GM12878 (cell line): Measurements from ENCODE around the gene PPP2R3B. TPM values are rescaled to one million over a fixed set of nuclear protein-coding genes. Genes with fewer than 3 reads are reported as not detected.

Experiments
- ATF3 ChIP-seq: IDR thresholded peaks from 2 replicates; pipeline ENCODE4 v1.6.1; 2011; ENCODE audit warnings: low read depth, mild to moderate bottlenecking, low read length, moderate library complexity, borderline replicate concordance; ENCODE audit errors: extremely low read depth
- BMI1 ChIP-seq: fragments of 450-650 bp; IDR thresholded peaks from 2 replicates; pipeline ENCODE4 v1.6.1; 2016; ENCODE audit warnings: mild to moderate bottlenecking, moderate library complexity, borderline replicate concordance
- CBX5 ChIP-seq: sonication (generic); IDR thresholded peaks from 2 replicates; pipeline ENCODE4 v1.6.1; 2016; ENCODE audit warnings: low read depth, moderate library complexity, mild to moderate bottlenecking, inconsistent platforms
- CREB1 ChIP-seq: IDR thresholded peaks from 2 replicates; pipeline ENCODE4 v1.6.1; 2012; ENCODE audit warnings: low read depth, mild to moderate bottlenecking, inconsistent platforms
- CREM ChIP-seq: IDR thresholded peaks from 2 replicates; pipeline ENCODE4 v1.6.1; 2014; ENCODE audit warnings: antibody characterized with exemption, low read depth
- IKZF1 ChIP-seq: fragments of 450-650 bp; conservative IDR thresholded peaks from 2 replicates; pipeline ENCODE4 v1.6.1; 2017; ENCODE audit warnings: antibody characterized with exemption, mild to moderate bottlenecking
- LARP7 ChIP-seq: fragments of 450-650 bp; IDR thresholded peaks from 2 replicates; pipeline ENCODE4 v1.6.1; 2017; ENCODE audit warnings: mild to moderate bottlenecking
- MAX ChIP-seq: IDR thresholded peaks from 2 replicates; pipeline ENCODE4 v1.6.1; 2012; ENCODE audit warnings: low read depth, low read length, improper control_type of control experiment
- MTA2 ChIP-seq: fragments of 450-650 bp; IDR thresholded peaks from 2 replicates; pipeline ENCODE4 v1.6.1; 2016; ENCODE audit warnings: low read depth, mild to moderate bottlenecking, moderate library complexity
- MYC ChIP-seq: IDR thresholded peaks from 2 replicates; pipeline ENCODE4 v1.6.1; 2011; ENCODE audit warnings: mild to moderate bottlenecking, low read length, moderate library complexity, inconsistent platforms; ENCODE audit not compliant: insufficient read depth, insufficient replicate concordance, insufficient read length, severe bottlenecking
- NR2F1 ChIP-seq: fragments of 450-650 bp; conservative IDR thresholded peaks from 2 replicates; pipeline ENCODE4 v1.6.1; 2017; ENCODE audit warnings: mild to moderate bottlenecking
- PKNOX1 ChIP-seq: fragments of 450-650 bp; IDR thresholded peaks from 2 replicates; pipeline ENCODE4 v1.6.1; 2016; ENCODE audit warnings: mild to moderate bottlenecking
- RB1 ChIP-seq: fragments of 450-650 bp; formaldehyde crosslinking; IDR thresholded peaks from 2 replicates; pipeline ENCODE4 v1.6.1; 2017; ENCODE audit warnings: mild to moderate bottlenecking, borderline replicate concordance
- RELA ChIP-seq: fragments of 450-650 bp; IDR thresholded peaks from 2 replicates; pipeline ENCODE4 v1.8.0; 2014; ENCODE audit warnings: borderline replicate concordance; ENCODE audit not compliant: partially characterized antibody
- SMAD5 ChIP-seq: IDR thresholded peaks from 2 replicates; pipeline ENCODE4 v1.6.1; 2016; ENCODE audit warnings: antibody characterized with exemption, low read depth
- SPI1 ChIP-seq: IDR thresholded peaks from 2 replicates; pipeline ENCODE4 v1.6.1; 2011; ENCODE audit warnings: low read depth, mild to moderate bottlenecking, low read length, moderate library complexity, borderline replicate concordance; ENCODE audit not compliant: insufficient read depth
- WRNIP1 ChIP-seq: IDR thresholded peaks from 2 replicates; pipeline ENCODE4 v1.6.1; 2011; ENCODE audit warnings: low read depth, low read length, improper control_type of control experiment, borderline replicate concordance
- YY1 ChIP-seq: IDR thresholded peaks from 2 replicates; pipeline ENCODE4 v1.6.1; 2011; ENCODE audit warnings: low read depth, mild to moderate bottlenecking, low read length
- ZBED1 ChIP-seq: IDR thresholded peaks from 2 replicates; pipeline ENCODE4 v1.6.1; 2016; ENCODE audit warnings: borderline replicate concordance
- ZSCAN29 ChIP-seq: fragments of 450-650 bp; IDR thresholded peaks from 2 replicates; pipeline ENCODE4 v1.6.1; 2017; ENCODE audit warnings: mild to moderate bottlenecking, moderate library complexity
- polyA plus RNA-seq, 11 experiments: library from polyadenylated mRNA; depleted of rRNA in 4 of 11; unstranded in 6 of 11; stranded (reverse) in 5 of 11; fragments of >200 nt; fragmentation: Nextera tagmentation in 4 of 11; fragmentation: Illumina TruSeq in 1 of 11; extraction: Ambion mirVana in 4 of 11; extraction: Trizol in 1 of 11; gene quantifications; 1 replicate in 1 of 11; 2 replicates in 10 of 11; pipeline versions ENCODE4 v1.2.1 to v1.2.3, GENCODE V29; 2011 to 2016; ENCODE audit warnings: inconsistent platforms in 2 of 11, missing spikeins in 2 of 11, low read depth in 1 of 11
- total RNA-seq, 4 experiments: library from RNA; depleted of rRNA in 3 of 4; stranded (reverse); fragments of >200 nt in 3 of 4; fragmentation: Illumina TruSeq in 1 of 4; extraction: Trizol in 1 of 4; gene quantifications; 2 replicates each; pipeline versions ENCODE4 v1.2.1 to v1.2.3, GENCODE V29; 2013 to 2021
- TF ChIP-seq, protein P1 (sequence below): fragments of 450-650 bp; IDR thresholded peaks from 2 replicates; pipeline ENCODE4 v1.6.1; 2017; ENCODE audit warnings: mild to moderate bottlenecking, moderate library complexity
- TF ChIP-seq, protein P2 (sequence below): fragments of 450-650 bp; IDR thresholded peaks from 2 replicates; pipeline ENCODE4 v1.6.1; 2018; ENCODE audit warnings: borderline replicate concordance, mild to moderate bottlenecking; ENCODE audit not compliant: partially characterized antibody

PPP2R3B gene
- total and polyA plus RNA-seq, 10 of the 15 experiments (the other 5 are each of a cell fraction or from before 2014, with no cell fraction given) = 0.11 to 34.3 (median 9.7) TPM; not detected in 1

GRCh38 chrX:386768-387575 is at the start of gene PPP2R3B (continued):
- TF ChIP-seq, protein P1, sequence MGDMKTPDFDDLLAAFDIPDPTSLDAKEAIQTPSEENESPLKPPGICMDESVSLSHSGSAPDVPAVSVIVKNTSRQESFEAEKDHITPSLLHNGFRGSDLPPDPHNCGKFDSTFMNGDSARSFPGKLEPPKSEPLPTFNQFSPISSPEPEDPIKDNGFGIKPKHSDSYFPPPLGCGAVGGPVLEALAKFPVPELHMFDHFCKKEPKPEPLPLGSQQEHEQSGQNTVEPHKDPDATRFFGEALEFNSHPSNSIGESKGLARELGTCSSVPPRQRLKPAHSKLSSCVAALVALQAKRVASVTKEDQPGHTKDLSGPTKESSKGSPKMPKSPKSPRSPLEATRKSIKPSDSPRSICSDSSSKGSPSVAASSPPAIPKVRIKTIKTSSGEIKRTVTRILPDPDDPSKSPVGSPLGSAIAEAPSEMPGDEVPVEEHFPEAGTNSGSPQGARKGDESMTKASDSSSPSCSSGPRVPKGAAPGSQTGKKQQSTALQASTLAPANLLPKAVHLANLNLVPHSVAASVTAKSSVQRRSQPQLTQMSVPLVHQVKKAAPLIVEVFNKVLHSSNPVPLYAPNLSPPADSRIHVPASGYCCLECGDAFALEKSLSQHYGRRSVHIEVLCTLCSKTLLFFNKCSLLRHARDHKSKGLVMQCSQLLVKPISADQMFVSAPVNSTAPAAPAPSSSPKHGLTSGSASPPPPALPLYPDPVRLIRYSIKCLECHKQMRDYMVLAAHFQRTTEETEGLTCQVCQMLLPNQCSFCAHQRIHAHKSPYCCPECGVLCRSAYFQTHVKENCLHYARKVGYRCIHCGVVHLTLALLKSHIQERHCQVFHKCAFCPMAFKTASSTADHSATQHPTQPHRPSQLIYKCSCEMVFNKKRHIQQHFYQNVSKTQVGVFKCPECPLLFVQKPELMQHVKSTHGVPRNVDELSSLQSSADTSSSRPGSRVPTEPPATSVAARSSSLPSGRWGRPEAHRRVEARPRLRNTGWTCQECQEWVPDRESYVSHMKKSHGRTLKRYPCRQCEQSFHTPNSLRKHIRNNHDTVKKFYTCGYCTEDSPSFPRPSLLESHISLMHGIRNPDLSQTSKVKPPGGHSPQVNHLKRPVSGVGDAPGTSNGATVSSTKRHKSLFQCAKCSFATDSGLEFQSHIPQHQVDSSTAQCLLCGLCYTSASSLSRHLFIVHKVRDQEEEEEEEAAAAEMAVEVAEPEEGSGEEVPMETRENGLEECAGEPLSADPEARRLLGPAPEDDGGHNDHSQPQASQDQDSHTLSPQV = peak; percentile 37; the same call in 1 of the 2 replicates
- TF ChIP-seq, protein P2, sequence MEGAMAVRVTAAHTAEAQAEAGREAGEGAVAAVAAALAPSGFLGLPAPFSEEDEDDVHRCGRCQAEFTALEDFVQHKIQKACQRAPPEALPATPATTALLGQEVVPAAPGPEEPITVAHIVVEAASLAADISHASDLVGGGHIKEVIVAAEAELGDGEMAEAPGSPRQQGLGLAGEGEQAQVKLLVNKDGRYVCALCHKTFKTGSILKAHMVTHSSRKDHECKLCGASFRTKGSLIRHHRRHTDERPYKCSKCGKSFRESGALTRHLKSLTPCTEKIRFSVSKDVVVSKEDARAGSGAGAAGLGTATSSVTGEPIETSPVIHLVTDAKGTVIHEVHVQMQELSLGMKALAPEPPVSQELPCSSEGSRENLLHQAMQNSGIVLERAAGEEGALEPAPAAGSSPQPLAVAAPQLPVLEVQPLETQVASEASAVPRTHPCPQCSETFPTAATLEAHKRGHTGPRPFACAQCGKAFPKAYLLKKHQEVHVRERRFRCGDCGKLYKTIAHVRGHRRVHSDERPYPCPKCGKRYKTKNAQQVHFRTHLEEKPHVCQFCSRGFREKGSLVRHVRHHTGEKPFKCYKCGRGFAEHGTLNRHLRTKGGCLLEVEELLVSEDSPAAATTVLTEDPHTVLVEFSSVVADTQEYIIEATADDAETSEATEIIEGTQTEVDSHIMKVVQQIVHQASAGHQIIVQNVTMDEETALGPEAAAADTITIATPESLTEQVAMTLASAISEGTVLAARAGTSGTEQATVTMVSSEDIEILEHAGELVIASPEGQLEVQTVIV = peak; percentile 54
- TF ChIP-seq SMAD5 (peak; percentile 81; the same call in 1 of the 2 replicates), MYC (peak; percentile 95), PKNOX1 (0 out of 2 replicates have a peak, but pooled peaks have one; percentile 25), MAX (peak; percentile 89), ZBED1 (no peak), ATF3 (peak; percentile 90), SPI1 (no peak), RELA (peak; percentile 82), ZSCAN29 (0 out of 2 replicates have a peak, but pooled peaks have one; percentile 18), CBX5 (no peak), IKZF1 (peak; percentile 99), NR2F1 (peak; percentile 40; the same call in 1 of the 2 replicates), WRNIP1 (no peak), YY1 (peak; percentile 79), RB1 (peak; percentile 86), CREM (peak; percentile 100), BMI1 (no peak), MTA2 (no peak), LARP7 (peak; percentile 73), CREB1 (peak; percentile 100)
